ENCODE data around the gene SLC15A3. TPM values are rescaled to one million over a fixed set of nuclear protein-coding genes. Genes with fewer than 3 reads are reported as not detected.
"Not testable (repeated sequence)": the region's sequence is repeated elsewhere in the genome, so short reads cannot be mapped to it uniquely, and the experiment has no call there.

The SLC15A3 gene
- total RNA-seq, 2 donors from 2014 or later = 24.8 to 30.6 TPM

- intact Hi-C loops (cut with DNase I) = no loop called here
- DNase-seq (no peak), ATAC-seq (no peak)
Observed at GRCh38 chr11:60921777-60922335, 30.1 kb downstream of the SLC15A3 start.

GRCh38 chr11:60921259-60921658 is 30.7 kb downstream of the SLC15A3 start:
- intact Hi-C loops (cut with DNase I) = no loop called here
- ATAC-seq (no peak), DNase-seq (no peak)

GRCh38 chr11:60919956-60920355 is 32.0 kb downstream of the SLC15A3 start:
- no peak for DNase-seq

GRCh38 chr11:60919320-60919719 is 32.7 kb downstream of the SLC15A3 start:
- no peak for DNase-seq
- intact Hi-C loops (cut with DNase I) = no loop called here
- no peak for ATAC-seq

More at GRCh38 chr11:60919956-60920355, 32.0 kb downstream of the SLC15A3 start:
- intact Hi-C loops (cut with DNase I) = no loop called here
- no peak for ATAC-seq

GRCh38 chr11:60918939-60919265 is 33.1 kb downstream of the SLC15A3 start:
- no peak for DNase-seq
- intact Hi-C loops (cut with DNase I) = no loop called here
- no peak for ATAC-seq

GRCh38 chr11:60918251-60918938 is 33.6 kb downstream of the SLC15A3 start:
- DNase-seq = no peak
- intact Hi-C loops (cut with DNase I) = no loop called here
- ATAC-seq = no peak

- DNase-seq = no peak
- intact Hi-C loops (cut with DNase I) = no loop called here
- ATAC-seq = no peak
Observed at GRCh38 chr11:60917267-60917666, 34.7 kb downstream of the SLC15A3 start.

GRCh38 chr11:60916669-60917206 is 35.2 kb downstream of the SLC15A3 start:
- DNase-seq (no peak), ATAC-seq (no peak)
- intact Hi-C loops (cut with DNase I) = no loop called here

GRCh38 chr11:60915248-60915914 is 36.6 kb downstream of the SLC15A3 start:
- intact Hi-C loops (cut with DNase I) = no loop called here
- DNase-seq (peak; percentile 72), ATAC-seq (peak; percentile 33 to 55)

GRCh38 chr11:60914633-60915247 is 37.2 kb downstream of the SLC15A3 start:
- ATAC-seq (peak; percentile 57 to 64), DNase-seq (no peak)
- intact Hi-C loops (cut with DNase I) = no loop called here

- peak; percentile 82 to 85 for ATAC-seq
- DNase-seq = peak; percentile 92
- intact Hi-C loops (cut with DNase I) = no loop called here
Observed at GRCh38 chr11:60913793-60914632, 38.0 kb downstream of the SLC15A3 start, which contains the start of gene TMEM109. TMEM109 (plus strand) TSS chr11:60914158; CDS start chr11:60919694, 5,536 bp downstream.

GRCh38 chr11:60912851-60913528 is 39.0 kb downstream of the SLC15A3 start:
- intact Hi-C loops (cut with DNase I) = no loop called here
- no peak for ATAC-seq
- no peak for DNase-seq

- intact Hi-C loops (cut with DNase I) = no loop called here
- DNase-seq (no peak), ATAC-seq (no peak)
Observed at GRCh38 chr11:60912223-60912850, 39.6 kb downstream of the SLC15A3 start.

- no peak for DNase-seq
- intact Hi-C loops (cut with DNase I) = no loop called here
- ATAC-seq = no peak
Observed at GRCh38 chr11:60910711-60911380, 41.1 kb downstream of the SLC15A3 start.

GRCh38 chr11:60910281-60910687 is 41.7 kb downstream of the SLC15A3 start:
- intact Hi-C loops (cut with DNase I) = no loop called here
- DNase-seq (no peak), ATAC-seq (no peak)

- intact Hi-C loops (cut with DNase I) = loop anchor here in 1 of 2 donors (10.0 kb wide), 1 partner anchor 245 kb away; no protein-coding TSS in a partner anchor
- not testable (repeated sequence) for ATAC-seq, DNase-seq
Observed at GRCh38 chr11:60909680-60910280, 42.2 kb downstream of the SLC15A3 start.

- ATAC-seq (no peak), DNase-seq (no peak)
- intact Hi-C loops (cut with DNase I) = loop anchor here in 1 of 2 donors (10.0 kb wide), 1 partner anchor 246 kb away; no protein-coding TSS in a partner anchor
Observed at GRCh38 chr11:60908803-60909202, 43.2 kb downstream of the SLC15A3 start.

Data from left cardiac atrium (tissue), 4 donors.